Sigmoid colon (tissue), 4 donors: Measurements from ENCODE around the gene ANKMY1.

Experiments
- CTCF ChIP-seq, 4 experiments: fragments of 450-650 bp in 3 of 4; fragments of 200-600 bp in 1 of 4; IDR thresholded peaks; one replicate each; pipeline ENCODE4 v1.5.1; 2016 to 2019; ENCODE audit warnings: antibody characterized with exemption in 4 of 4, mild to moderate bottlenecking in 3 of 4, moderate library complexity in 2 of 4
- POLR2AphosphoS5 ChIP-seq, 4 donors: sonication (generic); formaldehyde crosslinking; IDR thresholded peaks; one replicate each; pipeline ENCODE4 v1.6.1; 2017; ENCODE audit warnings: antibody characterized with exemption in 4 of 4

DNA sequence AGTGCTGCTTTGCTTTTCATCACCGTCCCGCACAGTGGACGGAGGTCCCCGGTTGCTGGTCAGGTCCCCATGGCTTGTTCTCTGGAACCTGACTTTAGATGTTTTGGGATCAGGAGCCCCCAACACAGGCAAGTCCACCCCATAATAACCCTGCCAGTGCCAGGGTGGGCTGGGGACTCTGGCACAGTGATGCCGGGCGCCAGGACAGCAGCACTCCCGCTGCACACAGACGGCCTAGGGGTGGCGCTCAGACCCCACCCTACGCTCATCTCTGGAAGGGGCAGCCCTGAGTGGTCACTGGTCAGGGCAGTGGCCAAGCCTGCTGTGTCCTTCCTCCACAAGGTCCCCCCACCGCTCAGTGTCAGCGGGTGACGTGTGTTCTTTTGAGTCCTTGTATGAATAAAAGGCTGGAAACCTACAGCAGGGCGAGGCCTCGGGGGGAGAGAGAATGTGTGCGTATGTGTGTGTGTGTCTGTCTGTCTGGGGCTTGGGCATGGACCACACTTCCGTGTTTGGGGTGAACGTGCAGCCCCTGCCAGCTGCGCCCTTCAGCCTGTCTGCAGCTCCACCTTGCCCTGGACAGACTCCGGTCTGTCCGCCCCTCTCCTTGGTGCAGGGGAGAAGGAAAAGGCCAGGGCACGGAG, 90.0 kb downstream of the ANKMY1 start:
- TF ChIP-seq POLR2AphosphoS5 (IDR thresholded peaks at IDR 0.05) (no peak), CTCF (IDR thresholded peaks at IDR 0.05) (no peak)
